ENCODE results near the gene UGT1A8.

DNA sequence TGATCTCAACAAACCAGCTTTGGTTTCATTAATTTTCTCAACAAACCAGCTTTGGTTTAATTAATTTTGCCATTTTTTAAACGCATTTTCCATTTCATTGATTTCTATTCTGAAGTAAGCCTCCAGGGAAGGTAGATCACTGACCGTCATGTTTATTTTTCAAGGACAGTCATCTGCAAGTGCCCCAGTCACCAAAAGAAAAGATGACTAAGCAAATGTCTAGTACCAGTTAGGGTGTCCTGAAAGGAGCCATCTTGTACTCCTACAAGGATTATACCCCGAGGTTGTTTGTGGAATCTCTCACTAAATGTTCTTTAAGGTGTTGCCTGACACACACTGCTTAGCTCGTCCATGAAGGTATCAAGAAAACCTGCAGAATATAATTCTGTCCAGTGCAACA is 6.1 kb upstream of the UGT1A8 start:
- TF ChIP-seq, protein P1, sequence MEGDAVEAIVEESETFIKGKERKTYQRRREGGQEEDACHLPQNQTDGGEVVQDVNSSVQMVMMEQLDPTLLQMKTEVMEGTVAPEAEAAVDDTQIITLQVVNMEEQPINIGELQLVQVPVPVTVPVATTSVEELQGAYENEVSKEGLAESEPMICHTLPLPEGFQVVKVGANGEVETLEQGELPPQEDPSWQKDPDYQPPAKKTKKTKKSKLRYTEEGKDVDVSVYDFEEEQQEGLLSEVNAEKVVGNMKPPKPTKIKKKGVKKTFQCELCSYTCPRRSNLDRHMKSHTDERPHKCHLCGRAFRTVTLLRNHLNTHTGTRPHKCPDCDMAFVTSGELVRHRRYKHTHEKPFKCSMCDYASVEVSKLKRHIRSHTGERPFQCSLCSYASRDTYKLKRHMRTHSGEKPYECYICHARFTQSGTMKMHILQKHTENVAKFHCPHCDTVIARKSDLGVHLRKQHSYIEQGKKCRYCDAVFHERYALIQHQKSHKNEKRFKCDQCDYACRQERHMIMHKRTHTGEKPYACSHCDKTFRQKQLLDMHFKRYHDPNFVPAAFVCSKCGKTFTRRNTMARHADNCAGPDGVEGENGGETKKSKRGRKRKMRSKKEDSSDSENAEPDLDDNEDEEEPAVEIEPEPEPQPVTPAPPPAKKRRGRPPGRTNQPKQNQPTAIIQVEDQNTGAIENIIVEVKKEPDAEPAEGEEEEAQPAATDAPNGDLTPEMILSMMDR (IDR thresholded peaks at IDR 0.05; ENCODE audit: low read depth, low read length) = no peak
- TF ChIP-seq EZH2phosphoT487 (IDR thresholded peaks at IDR 0.05; ENCODE audit: low read depth) = no peak

Measured in OCI-LY3 (cell line).